ENCODE measurements around the gene ABCG4. TPM values are rescaled to one million over a fixed set of nuclear protein-coding genes. Genes with fewer than 3 reads are reported as not detected.

Gene ABCG4
- total RNA-seq, 4 donors from 2014 or later, result not detected

DNA sequence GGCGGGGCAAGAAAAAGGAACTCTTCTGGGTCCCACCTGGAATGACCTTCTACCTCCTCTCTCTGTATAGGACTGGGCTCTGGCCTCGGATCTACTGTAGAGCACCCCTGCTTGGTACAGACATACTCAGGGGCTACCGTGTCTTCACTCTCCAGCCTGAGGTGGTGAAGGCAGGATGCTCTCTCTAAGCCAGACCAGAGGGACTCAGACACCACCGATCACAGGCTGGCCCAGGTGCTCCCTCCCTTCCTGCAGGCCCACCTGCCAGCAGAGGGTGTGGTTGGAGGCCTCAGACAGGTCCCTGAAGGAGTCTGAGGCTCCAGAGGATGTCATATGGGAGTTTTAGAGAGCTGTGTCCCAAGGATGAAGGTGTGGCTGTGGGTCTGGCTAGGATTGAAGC, 40.5 kb downstream of the ABCG4 start:
- TF ChIP-seq, protein P1, sequence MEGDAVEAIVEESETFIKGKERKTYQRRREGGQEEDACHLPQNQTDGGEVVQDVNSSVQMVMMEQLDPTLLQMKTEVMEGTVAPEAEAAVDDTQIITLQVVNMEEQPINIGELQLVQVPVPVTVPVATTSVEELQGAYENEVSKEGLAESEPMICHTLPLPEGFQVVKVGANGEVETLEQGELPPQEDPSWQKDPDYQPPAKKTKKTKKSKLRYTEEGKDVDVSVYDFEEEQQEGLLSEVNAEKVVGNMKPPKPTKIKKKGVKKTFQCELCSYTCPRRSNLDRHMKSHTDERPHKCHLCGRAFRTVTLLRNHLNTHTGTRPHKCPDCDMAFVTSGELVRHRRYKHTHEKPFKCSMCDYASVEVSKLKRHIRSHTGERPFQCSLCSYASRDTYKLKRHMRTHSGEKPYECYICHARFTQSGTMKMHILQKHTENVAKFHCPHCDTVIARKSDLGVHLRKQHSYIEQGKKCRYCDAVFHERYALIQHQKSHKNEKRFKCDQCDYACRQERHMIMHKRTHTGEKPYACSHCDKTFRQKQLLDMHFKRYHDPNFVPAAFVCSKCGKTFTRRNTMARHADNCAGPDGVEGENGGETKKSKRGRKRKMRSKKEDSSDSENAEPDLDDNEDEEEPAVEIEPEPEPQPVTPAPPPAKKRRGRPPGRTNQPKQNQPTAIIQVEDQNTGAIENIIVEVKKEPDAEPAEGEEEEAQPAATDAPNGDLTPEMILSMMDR (IDR thresholded peaks at IDR 0.05; ENCODE audit: low read depth), result no peak

DNA sequence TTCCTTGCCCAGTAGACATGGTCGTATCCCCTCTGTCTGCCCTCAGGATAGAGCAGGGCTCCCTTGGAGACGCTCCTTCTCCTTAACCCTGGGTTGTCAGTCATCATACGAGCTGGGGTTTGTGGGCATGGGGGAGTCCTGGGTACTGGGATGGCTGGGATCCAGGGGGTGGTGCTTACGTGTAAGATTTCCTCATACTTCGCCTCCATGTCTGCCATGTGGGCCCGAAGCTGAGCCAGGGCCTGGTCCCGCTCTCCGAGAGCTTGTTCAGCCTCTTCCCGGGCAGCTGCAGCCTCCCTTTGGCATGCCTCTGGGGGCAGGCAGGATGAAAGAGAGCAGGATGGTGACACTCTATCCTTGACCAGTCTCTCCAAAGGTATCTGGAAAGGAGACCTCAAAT, 41.7 kb downstream of the ABCG4 start:
- TF ChIP-seq, protein P1 (IDR thresholded peaks at IDR 0.05; ENCODE audit: low read depth), result no peak

DNA sequence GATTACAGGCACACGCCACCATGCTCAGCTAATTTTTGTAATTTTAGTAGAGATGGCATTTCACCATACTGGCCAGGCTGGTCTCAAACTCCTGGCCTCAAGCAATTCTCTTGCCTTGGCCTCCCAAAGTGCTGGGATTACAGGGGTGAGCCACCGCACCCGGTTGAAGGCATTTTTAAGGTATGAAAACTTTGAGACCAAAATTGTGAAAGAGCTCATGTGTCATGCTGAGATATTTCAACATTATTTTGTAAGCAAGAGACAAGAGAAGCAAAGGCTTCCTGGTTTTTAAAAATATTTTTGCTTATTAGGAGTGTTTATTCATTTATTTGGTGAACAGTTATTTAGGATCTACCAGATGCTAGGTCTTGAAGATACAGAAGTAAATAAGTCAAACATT, 43.3 kb downstream of the ABCG4 start:
- TF ChIP-seq, protein P1 (IDR thresholded peaks at IDR 0.05; ENCODE audit: low read depth), result no peak

DNA sequence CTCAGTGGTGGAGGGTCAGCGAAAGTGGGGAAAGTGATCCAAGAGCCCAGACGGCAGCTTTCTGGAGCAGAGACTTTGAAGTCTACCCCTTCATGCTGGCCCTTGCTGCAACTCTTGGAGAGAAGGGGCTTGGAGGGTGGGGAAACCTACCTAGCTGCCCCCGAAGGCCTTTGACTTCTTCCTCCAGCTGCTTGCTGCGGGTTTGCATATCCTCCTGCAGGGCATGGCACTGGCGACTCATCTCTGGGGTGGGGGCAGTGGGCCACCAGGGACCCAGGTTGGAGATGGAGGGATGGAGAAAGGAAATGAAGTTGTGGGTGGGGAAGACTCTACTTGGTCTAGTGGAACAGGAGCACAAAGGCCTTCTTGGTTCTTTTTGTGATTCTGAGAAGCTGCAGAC, 44.1 kb downstream of the ABCG4 start:
- TF ChIP-seq, protein P1 (IDR thresholded peaks at IDR 0.05; ENCODE audit: low read depth), result no peak

DNA sequence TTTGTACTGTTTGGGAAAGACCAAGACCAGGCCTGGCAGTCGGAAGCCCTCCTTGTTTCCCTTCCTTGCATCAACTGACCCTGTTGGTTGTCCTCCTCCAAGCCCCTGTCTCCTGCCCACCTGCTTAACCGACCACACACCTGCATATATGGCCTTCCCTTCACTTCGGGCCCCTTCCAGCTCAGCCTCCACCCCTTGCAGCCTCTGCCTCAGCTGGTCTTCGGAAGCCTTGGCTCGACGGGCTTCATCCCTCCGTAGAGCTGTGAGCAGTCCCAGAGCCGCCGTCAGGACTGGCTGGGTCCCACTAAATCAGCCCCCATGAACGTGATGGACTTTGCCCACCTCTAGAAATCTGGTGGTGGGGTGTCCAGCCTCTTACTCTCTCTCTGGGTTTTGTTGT, 44.8 kb downstream of the ABCG4 start:
- TF ChIP-seq, protein P1 (IDR thresholded peaks at IDR 0.05; ENCODE audit: low read depth), result no peak

DNA sequence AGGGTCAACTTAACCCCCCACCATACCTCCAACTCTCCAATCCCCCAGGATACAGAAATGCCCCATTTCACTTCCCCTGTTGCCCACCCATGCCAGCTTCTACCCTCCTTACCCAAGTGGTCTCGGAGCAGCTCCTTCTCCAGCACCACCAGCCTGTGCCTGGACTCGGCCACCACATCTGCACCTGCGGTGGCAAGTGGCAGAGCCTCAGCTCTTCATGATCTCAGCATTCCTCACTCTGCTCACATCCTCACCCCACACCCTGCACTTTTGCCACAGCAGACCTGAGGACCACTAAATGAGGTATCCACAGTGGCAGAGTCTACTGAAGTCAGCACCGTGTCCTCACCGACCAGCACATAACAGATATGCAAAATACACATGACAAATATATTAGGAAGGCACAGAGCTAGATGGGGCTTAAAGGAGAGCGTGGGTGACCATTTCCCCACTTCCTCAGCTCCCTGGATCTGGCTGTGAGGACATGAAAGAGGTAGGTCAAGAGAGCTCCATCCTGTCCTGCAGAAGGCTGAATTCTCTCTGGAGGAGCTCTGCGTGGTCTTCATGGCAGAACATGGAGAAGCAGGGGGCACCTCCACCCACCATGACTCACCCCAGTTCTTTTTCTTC, 46.1 kb downstream of the ABCG4 start:
- TF ChIP-seq, protein P1 (IDR thresholded peaks at IDR 0.05; ENCODE audit: low read depth), result no peak

DNA sequence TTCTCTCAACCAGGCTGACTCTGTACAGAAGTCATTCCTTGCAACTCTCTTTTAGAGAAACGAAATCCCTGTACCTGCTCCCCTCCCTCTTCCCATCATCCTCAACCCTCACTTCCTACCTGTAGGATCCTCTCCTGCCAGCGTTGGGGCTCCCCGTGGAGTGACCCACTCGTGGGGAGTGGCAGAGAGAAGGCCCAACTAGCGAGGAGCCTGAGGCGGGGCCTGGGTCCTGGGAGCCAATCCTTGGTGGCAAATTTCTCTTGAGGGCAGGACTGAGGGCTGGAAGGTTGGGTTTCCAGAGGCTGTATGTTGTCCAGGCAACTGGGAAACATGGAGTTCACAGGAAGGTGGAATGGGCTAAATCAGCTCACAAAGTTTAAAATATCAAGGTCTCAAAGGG, 46.8 kb downstream of the ABCG4 start:
- TF ChIP-seq, protein P1 (IDR thresholded peaks at IDR 0.05; ENCODE audit: low read depth), result no peak
